Right kidney (tissue), 9 donors: Measurements from ENCODE around the gene MUTYH.
"Not testable (repeated sequence)": the region's sequence is repeated elsewhere in the genome, so short reads cannot be mapped to it uniquely, and the experiment has no call there.

ENCODE experiments used
- DNase-seq: peaks from one replicate; pipeline ENCODE4 v3.0.0-alpha.2; 2016
- long read RNA-seq, 8 donors: transcript quantifications; one replicate each; lab custom pipeline, GENCODE V29; 2026

The MUTYH gene
- long read RNA-seq, donor 1, partial matches to known transcripts: 25 of 30 reads
- long read RNA-seq, donor 1, other reads (novel, unspliced or antisense): 0 of 30 reads
- long read RNA-seq, donor 2, partial matches to known transcripts: 0 of 3 reads
- long read RNA-seq, donor 2, other reads (novel, unspliced or antisense): 0 of 3 reads
- long read RNA-seq, donor 3, partial matches to known transcripts: 0 of 2 reads
- long read RNA-seq, donor 3, other reads (novel, unspliced or antisense): 0 of 2 reads
- long read RNA-seq, donor 4, partial matches to known transcripts: 0 of 3 reads
- long read RNA-seq, donor 4, other reads (novel, unspliced or antisense): 0 of 3 reads
- long read RNA-seq, donor 5, partial matches to known transcripts: 0 of 5 reads
- long read RNA-seq, donor 5, other reads (novel, unspliced or antisense): 0 of 5 reads
- long read RNA-seq, donor 6, partial matches to known transcripts: 0 of 5 reads
- long read RNA-seq, donor 6, other reads (novel, unspliced or antisense): 0 of 5 reads
- long read RNA-seq, donor 7, partial matches to known transcripts: 6 of 8 reads
- long read RNA-seq, donor 7, other reads (novel, unspliced or antisense): 0 of 8 reads
- long read RNA-seq, donor 8, partial matches to known transcripts: 0 of 4 reads
- long read RNA-seq, donor 8, other reads (novel, unspliced or antisense): 0 of 4 reads

DNA sequence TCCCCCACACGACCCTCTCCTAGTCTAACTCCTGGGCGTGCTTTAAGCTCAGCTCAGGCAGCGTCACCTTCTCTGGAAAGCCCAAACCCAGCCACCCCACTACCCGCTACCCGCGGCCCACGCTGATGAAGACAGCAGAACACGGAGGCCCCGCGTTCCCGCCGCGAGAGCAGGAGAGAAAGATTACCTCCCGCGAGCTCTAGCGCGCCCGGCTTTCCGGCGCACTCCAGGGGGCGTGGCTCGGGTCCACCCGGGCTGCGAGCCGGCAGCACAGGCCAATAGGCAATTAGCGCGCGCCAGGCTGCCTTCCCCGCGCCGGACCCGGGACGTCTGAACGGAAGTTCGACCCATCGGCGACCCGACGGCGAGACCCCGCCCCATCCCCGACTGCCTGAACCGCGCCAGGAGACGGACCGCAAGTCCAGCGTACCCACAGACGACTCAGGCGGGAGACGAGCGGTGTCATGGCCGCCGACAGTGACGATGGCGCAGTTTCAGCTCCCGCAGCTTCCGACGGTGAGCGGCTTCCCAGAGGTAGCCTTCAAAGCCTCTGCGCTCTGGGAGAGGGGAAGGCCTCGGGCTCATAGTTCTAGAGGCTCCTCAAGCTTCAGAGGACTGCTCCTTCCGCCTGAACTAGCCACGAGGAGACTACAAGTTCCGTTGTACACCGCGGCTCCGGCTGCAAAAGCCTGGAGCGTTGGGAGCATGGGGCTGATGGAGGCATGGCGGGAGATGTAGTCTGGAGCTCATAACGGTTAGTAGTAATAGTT lies at the start of gene MUTYH, which contains the start of gene TOE1:
TSS of gene MUTYH (minus strand) at position 652 of the 770 bp plus-strand sequence. CDS start 5,935 bp downstream, outside the sequence.
TSS of gene TOE1 (plus strand) at position 382 of the 770 bp plus-strand sequence. CDS start at position 465, 83 bp downstream.
- DNase-seq: peak; percentile 97

DNA sequence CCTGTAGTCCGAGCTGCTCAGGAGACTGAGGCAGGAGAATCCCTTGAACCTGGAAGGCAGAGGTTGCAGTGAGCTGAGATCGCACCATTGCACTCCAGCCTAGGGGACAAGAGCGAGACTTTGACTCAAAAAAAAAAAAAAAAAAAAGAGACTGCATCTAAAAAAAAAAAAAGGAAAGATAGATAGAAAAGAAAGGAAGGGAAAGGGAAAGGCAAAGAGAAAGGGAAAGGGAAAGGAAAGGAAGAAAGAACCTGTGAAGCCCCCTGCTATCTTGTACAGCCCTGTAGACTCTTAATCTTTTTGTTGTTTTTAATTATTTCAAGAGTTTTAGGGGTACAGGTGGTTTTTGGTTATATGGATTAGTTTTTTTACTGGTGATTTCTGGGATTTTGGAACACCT lies 46.0 kb upstream of the MUTYH start:
- no peak for DNase-seq

DNA sequence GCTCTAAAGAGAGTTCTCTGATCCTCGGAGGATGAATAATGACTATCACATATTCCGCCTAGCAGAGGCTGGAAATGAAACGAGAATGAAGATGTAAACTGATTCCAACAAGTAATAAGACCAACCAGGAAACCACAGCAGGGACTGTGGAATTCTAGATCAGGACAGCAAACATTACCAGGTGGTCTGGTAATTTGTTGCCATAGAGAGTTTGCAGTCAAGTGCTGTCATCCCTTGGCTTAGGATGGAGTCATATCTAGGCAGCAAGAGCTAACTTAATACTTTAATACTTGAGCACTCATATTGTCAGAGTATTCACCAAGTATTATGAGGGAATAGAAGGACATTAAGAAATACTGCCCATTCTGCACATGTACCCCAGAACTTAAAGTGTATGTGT lies 45.1 kb upstream of the MUTYH start:
- no peak for DNase-seq

DNA sequence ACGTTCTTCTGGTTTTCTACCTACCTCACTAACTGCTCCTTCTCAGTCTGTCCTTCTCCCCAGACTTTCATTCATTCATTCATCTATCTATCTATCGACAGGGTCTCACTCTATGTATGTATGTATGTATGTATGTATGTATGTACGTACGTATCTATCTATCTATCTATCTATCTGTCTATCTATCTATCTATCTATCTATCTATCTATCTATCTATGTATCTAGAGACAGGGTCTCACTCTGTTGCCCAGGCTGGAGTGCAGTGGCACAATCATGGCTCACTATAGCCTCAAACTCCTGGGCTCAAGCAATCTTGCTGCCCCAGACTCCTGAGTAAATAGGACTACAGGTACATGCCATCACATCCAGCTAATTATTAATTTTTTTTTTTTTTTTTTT lies 44.0 kb upstream of the MUTYH start:
- DNase-seq: not testable (repeated sequence)

DNA sequence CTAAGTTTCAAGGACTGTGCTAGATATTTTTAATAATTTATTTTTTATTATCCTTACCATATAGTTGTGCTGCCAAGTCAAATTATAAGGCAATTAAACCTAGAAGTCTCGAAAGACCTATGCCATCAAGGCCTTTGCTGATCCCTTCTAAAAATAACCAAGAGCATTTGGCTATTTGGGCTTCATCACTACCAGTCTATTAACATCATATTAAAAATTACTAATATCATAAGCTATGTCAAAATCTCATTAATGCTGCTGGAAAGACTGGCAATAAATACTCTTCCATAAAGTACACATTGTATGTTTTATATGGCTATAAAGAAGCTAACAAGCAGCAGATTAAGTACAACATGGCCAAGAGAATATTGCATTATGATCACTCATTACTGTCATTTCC lies 43.0 kb upstream of the MUTYH start:
- no peak for DNase-seq

DNA sequence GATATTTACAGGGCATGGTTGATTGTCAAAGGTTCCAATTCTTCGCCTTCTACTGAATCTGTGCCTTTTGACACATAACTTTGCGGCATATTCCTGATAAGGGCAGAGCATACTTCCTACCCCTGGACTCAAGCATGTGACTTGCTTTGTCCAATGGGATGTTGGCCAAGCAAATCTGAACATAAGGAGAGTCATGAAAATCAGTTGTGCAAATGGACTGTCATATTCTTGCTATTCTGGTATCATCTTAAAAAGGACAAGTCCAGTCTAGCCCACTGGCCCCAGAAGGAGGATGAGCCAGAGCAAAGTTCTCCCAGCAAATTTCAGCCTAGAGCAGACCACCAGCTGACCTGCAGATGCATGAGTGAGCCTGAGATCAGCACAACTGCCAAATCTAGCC lies 41.0 kb upstream of the MUTYH start:
- DNase-seq: no peak

DNA sequence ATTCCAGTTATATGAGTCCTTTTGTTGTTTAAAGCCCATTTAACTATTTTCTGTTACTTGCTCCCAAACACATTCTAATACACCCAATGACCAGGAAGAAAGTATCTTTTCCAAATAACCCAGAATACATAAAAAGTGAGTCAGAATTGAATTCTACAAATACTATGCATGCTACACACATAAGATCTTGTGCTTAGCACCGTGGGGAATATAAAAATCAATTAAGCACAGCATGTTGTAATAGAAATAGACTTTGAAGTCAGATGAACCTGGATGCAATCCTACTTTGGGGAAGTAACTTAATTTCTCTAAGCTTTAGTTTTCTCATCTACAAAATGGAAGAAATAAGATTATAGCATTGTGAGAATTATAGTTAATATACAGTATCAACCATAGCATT lies 40.5 kb upstream of the MUTYH start:
- no peak for DNase-seq

DNA sequence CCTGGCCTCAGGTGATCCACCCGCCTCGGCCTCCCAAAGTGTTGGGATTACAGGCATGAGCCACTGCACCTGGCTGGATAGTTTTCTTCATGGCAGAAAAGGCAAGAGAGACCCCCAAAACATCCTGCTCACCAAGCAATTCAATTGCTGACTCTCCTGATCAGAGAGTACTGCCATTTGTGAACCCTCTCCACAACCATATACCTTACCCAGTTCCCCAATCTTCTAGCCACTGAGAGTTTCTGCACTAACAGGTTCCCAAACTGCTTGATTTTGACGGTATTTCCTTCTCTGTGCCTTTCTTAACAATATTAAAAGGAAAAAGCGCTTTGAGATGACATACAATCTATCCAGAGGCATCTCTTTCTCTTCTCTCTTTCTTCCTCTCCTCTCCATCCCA lies 39.9 kb upstream of the MUTYH start:
- DNase-seq: no peak

DNA sequence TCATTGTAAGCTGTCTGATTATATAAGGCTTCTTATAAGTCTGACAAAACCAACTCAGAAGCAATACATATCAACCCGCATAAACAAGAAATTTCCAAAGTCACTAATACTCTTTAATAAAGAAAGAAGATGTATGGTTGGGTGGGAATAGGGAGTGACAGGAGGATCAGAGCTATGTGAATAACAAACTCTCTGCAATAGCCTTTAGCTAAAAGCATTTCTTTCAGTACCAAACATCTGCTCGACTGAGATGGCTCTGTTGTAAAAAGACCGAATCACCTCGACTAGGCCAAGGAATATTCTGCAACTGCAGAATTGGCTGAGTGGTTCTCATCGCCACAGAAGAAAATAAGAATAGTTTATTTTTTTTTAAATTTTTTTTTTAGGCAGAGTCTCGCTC lies 39.3 kb upstream of the MUTYH start:
- DNase-seq: no peak

DNA sequence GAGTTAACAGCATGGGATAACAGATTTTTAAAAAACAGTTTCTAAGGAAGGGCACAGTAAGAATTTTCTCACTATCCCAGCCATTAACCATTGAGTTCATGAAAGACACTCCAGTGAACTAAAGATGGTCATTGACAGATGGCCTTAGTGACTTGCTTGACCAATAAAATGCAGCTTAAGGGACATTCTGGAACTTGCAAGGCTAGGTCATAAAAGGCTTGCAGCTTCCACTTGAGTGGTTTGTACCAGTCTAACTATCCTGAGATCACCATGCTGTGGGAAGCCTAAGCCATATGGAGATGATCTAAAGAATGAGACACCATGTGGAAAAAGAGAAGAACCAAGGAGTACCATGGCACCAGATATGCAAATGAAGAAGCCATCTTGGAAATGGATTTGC lies 37.9 kb upstream of the MUTYH start:
- no peak for DNase-seq

DNA sequence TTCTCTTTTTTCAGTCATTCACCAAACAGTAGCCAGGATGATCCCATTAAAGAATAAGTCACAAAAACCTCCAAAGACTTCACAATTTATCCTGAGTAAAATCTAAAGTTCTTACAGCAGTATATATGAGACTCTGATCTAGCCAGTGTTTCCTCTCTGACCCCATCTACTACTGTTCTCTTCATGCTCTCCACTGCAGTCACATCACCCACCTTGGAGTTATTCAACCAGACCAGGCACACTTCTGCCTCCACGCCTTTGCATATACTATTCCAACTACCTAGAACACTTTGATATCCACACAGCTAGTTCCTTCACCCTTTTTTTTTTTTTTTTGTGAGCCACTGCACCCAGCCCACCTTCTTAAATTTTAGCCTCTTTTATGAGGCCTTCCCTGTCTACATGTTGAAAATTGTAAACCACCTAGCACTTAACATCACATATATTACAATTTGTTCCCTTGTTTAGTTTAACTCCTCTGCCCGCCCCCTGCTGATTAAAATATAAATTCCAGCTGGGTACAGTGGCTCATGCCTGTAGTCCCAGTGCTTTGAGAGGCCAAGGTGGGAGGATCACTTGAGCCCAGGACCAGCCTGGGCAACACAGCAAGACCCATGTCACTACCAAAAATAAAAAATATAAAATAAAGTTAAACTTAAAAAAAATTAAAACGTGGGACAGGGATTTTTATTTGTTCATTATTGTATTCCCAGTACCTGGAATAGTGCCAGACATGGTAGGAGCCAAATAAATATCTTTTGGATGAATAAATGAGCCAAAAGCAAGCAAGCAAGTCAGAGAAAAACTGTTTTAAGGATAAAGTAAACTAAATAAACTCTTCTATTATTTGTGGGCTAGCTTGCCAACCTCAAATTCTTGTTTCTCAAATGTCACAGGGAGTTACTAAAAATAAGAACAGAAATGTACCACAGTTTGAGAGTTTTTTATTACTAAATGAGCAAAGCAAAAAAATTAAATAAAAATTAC lies 35.2 kb upstream of the MUTYH start:
- no peak for DNase-seq

DNA sequence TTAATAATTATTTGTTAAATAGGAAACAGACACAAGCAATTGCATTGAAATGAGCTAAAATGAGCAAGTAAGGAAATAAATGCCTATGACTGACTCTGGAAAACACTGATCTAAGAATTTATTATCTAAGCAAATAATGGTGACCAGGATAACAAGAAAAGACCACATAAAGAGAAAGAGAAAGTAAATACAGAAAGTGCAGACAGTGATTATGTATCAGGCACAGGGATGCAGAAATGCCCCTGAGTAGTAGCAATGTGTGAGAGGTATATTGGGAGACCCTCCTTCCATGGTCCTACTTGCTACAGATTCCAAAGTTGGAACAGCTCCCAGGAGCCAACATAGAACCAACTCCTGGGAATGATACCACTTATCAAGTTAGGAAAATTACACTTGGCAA lies 33.3 kb upstream of the MUTYH start:
- no peak for DNase-seq

DNA sequence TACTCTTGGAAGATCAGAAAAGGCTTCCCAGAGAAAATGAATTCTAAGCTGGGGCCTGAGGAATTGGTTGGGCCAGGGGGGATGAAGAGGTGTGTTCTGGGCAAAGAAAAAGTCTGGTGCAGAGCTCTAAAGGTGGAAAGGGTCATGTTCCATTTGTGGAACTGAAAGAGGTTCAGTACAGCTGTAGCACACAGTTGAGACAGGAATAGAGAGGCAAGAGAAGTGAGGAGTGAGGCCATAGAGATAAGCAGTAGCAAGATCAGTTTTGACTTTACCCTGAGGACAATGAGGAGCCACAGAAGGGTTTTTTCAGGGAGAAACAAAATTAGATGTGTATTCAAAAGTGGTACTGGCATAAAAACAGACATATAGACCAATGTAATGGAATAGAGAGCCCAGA lies 30.3 kb upstream of the MUTYH start:
- DNase-seq: no peak

DNA sequence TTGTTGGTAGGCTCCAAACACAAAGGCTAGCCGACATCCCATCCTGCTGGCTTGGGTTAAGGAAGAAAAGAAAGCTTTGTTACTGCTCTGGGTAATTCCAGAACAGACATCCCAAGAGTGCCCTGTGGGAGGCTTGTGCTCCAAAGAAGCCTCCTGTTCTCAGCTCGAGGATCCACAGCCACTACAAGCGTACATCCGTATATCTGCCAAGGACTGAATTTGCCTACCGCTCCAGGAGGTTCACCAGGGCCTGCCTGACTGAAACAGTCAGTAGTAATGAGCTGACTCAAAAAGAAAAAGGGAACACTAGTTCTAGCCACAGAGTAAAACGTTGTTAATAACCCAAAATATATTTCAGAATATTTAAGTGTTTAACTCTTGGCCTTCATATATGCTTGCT lies 24.8 kb upstream of the MUTYH start:
- no peak for DNase-seq

DNA sequence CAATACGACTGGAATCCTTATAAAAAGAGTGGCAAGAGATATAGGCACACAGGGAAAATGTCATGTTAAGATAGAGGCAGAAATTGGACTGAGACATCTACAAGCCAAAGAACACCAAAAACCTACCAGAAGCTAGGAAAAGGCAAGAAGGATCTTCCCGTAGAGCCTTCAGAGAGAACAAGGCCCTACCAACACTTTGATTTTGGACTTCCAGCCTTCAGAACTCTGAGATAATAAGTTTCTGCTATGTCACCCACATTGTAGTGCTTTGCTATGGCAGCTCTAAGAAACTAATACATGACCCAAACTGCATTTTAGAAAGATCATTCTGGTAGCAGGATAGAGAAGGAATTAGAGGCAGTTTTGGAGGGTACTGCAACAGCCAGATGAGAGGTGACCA lies 24.1 kb upstream of the MUTYH start:
- no peak for DNase-seq

DNA sequence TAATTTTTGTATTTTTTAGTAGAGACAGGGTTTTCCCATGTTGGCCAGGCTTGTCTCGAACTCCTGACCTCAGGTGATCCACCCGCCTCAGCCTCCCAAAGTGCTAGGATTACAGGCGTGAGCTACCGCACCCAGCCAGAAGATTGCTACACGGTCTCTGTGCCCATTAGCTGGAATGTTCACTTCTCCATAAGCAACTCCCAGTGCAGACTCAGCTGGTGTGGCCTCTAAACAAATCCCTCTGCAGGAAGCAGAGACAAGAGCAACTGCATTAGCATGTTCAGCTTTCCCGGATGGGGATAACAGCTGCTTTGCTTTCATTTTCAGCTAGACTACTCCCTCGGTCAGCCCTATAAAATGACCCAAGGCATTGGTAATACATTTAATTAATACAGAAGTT lies 20.7 kb upstream of the MUTYH start:
- not testable (repeated sequence) for DNase-seq

DNA sequence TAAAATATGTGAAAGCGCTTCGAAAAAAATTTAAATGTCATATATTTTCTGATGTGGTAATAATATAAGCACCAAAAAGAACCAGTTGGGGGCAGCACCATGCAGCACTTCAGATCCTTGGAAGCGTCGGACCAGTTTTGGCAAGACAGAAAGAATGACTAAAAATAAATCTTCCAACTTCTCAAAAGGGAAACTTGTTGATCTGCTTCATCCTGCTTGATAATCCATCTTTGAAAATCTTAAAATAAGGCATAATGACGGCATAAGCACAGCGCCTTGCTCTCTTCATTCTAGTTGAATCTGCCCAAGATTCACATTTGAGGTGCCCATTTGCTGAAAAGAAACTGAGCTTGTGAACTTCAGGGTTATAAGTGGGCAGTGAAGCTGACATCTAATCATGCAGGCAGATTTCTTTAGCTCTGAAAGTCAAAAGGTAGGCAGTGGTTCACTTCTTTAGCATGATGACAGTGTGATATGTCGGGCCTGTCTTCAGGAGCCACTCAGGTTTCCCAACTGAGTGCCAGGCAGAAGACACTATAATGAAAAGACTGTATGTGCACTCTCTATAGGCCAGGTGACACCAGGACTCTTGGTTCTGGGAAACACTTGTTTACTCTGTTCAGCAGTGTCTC lies 19.8 kb upstream of the MUTYH start:
- peak; percentile 29 for DNase-seq

DNA sequence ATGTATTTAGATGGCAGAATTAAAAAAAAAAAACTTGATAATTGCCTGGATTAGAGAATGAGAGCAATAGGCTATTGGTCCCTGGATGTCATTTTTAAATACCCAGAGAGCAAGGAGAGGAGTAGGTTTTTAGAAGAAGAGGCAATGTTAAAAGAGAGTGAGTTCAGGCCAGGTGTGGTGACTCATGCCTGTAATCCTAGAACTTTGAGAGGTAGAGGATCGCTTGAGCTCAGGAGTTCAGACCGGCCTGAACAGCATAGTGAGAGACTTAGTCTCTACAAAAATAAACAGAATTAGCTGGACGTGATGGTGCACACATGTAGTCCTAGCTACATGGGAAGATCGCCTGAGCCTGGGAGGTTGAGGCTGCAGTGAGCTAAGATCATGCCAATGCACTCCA lies 15.9 kb upstream of the MUTYH start:
- DNase-seq: no peak

DNA sequence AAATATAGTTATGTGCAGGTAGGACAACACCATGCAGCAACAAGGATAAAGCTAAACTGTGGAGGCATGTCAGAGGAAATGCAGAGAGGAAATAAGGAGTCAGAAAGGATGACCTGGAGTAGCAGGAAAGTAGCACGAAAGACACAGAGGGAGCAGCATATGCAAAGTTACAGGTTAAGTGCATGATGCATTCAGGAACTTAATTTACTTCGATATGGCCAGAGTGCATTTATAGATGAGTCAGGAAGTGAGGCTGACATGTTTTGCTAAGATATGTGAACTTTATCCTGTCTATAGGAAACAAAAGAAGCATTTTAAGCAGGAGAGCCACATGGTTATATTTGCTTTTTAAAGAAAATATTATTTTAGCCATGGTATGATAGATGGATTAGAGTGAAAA lies 15.4 kb upstream of the MUTYH start:
- no peak for DNase-seq

DNA sequence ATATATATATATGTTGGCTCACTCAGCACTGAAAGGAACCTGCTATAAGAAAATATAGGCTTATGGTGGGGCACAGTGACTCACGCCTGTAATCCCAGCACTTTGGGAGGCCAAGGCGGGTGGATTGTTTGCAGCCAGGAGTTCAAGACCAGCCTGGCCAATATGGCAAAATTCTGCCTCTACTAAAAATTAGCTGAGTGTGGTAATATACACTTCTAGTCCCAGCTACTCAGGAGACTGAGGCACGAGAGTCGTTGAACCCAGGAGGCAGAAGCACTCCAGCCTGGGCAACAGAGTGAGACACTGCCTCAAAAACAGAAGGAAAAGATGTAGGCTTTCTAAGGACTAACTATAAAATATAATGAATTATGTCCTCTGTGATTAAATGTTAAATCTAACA lies 14.6 kb upstream of the MUTYH start:
- no peak for DNase-seq

DNA sequence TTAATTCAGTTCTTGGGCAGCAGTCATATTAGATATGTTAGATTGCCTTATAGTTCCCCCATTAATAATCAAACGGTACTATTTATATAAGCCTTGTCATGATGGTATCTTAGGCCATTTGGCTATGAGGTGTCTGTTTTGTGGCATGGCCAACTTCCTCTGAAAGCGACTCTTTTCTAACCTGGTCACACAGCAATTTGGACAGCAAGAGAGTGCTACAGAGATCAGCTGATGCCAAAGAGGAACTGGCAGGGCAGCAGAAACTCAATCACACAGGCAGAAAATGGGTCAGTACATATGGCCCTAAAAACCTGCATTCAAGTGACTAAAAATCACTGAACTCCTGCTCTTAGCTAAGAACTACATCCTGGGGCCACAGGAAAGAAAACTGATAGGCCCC lies 13.4 kb upstream of the MUTYH start:
- no peak for DNase-seq
